Activated T-cell treated with anti-CD3 and anti-CD28 coated beads for 1 hour (primary cell): ENCODE results near the gene CBR3.
"Not testable (repeated sequence)": the region's sequence is repeated elsewhere in the genome, so short reads cannot be mapped to it uniquely, and the experiment has no call there.

Experiments
- DNase-seq: peaks from one replicate; pipeline ENCODE4 v3.0.0-alpha.2; 2020; ENCODE audit warnings: low read depth

Gene CBR3

DNA sequence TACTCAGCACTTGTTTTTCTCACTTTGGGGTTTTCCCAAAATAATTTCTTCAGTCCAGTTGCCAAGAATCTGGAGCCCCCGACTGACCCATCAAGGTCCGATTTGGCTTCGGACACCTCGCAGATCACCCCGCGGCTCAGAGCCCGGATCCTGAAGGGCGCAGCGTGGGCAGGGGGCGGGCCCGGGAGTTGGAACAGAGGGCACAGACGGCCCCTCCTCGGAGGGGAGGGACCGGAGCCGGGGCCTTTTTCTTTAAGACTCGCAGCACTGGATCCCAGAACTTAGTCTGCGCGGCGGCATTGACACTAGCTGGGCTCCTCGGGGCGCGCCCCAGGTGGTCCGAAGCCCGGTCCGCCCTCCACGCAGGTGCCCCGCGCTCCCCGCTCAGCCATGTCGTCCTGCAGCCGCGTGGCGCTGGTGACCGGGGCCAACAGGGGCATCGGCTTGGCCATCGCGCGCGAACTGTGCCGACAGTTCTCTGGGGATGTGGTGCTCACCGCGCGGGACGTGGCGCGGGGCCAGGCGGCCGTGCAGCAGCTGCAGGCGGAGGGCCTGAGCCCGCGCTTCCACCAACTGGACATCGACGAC is at the start of gene CBR3:
TSS of gene CBR3 (plus strand) at position 277 of the 588 bp plus-strand sequence. CDS start at position 391, 114 bp downstream.
- DNase-seq: peak; percentile 33

DNA sequence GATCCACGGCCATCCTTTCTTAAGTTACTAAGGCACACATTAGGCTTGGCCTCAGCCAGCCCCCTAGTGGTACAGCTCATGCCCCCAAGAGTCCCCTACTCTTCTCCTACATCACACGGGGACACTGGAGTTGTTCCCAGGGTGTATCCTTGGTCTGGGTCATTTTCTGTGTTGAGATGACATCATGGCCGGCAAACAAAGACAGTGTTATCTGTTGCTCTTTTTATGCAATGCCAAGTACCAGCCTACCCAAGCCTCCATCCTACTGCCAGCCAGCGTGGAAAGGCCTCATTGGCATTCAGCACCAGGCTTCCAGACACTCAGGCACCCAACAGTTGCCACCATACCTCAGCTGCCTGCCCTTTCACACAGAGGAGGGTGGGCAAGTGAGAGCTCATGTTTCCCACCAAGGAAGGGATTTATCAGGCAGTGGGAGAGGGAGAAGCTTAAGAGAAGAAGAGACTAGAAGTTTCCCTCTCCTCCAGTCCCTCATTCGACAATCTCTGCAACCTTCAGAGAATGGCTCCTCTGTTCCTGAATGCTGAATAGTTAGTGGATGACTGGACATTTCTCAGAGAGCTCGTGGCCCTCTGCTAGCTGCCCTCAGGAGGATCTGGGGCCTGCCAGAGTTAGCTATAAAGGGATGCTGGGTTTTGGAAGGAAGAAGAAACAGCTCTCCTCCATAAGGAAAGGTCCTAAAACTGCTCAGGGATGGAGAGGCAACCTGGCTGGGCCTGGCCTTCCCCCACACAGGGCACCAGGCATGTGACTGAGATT is 47.3 kb upstream of the CBR3 start:
- no peak for DNase-seq

DNA sequence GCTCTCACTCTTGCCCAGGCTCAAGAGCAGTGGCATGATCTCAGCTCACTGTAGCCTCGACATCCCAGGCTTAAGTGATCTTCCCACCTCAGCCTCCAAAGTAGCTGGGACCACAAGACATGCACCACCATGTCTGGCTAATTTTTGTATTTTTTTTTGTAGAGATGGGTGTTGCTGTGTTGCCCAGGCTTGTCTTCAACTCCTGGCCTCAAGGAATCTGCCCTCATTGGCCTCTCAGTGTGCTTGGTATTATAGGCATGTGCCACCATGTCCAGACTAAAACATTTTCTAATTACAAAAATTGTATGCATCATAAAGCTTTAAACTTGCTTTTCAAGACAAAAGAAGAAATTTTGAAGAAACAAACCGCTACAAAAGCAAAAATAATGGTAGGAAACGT is 44.9 kb upstream of the CBR3 start:
- no peak for DNase-seq

DNA sequence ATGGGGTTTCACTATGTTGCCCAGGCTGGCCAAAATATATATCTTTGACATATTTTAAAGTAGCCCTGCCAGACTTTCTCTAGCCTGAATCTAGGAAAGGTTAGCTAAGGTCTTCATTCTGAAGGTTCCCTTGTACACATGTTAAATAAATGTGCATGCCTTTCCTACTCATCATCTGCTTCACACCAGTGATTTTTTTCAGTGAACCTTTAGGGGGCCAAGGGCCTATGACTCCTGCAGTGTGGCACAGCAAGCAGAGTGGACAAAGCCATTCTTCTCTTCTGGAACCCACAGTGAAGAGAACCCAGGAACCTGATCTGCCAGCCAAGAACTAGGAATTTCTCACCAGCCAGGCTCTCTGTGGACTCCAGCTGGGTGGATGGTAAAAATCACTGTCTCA is 42.2 kb upstream of the CBR3 start:
- no peak for DNase-seq

DNA sequence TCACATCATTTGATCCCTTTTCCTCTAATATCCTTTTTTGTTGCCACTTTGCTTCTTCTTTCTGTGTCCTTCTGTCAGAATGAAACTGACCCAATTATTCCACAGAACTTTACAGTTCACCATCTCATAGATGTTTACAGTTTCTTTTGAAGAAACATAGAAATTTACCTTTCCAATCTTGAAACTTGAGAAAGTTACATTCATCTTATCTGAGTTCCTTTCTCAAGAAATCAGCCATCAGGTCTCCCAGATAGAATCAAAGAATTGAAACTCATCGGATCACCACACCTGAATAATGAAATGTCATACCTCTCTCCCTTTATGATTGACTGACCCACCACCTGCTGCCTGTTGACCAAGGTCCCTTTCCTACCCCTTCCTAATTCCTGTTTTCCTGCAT is 41.4 kb upstream of the CBR3 start:
- DNase-seq: no peak

DNA sequence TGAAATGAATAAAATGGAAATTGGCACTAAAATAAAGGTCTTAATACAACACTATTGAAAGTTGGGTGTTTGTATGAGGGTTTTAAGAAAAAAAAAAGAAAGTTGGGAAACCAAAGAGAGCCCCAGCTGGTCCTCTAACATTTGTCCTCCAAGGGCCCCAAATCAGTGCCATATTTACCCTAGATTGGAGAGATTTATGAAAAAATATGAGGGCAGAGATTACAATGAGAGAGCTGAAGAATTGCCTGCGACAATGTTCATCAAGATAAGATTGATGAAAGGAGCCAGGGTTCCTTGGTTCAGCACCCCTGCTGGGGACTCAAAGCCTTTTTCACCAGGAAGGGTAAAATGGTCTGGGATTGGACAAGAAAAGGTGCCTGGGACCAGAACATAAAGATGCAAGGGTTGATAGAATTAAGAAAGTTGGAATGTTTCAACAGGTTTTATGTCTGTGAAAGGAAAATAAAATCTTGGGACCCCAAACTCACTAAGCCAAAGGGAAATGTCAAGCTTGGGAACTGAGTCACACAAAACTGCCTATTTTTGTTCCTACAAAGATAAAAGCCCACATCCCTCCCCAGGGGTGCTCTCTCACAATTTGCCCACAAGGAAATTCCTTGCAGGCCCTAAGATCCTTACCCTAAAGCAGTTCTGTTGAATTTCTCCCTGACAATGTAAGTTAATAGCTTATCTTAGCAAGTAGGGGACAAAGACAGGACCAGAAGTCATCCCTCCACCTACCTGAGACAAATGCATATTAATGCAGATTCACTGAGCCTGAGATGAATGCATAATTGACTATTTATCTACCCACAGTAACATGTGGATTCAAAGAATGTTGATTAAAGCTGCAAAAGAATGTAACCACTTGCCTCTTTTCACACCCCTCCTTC is 38.2 kb upstream of the CBR3 start:
- no peak for DNase-seq

DNA sequence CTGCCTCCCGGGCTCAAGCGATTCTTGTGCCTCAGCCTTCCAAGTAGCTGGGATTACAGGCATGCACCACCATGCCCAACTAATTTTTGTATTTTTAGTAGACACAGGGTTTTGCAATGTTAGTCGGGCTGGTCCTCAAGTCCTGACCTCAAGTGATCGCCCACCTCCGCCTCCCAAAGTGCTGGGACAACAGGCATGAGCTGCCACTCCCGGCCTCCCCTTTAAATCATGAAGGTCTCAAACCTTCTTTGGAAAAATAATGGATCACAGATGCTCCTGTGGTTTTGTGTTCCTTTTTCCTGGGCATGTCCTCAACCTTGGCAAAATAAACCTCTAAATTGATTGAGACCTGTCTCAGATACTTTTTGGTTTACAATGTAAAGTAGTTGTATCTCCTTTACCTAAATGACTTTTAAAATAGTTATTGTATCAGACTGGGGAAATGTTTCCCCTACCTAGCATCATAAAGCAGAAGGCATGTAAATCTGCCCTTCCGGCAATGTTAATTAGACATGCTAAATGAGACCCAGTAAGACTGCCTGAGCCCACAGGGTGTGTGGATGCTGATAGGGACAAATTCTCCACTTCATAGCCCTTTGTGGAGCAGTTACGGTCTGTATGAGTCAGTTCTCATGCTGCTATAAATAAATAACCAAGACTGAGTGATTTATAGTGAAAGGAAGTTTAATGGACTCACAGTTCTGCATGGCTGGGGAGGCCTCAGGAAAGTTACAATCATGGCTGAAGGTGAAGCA is 37.3 kb upstream of the CBR3 start:
- DNase-seq: no peak

DNA sequence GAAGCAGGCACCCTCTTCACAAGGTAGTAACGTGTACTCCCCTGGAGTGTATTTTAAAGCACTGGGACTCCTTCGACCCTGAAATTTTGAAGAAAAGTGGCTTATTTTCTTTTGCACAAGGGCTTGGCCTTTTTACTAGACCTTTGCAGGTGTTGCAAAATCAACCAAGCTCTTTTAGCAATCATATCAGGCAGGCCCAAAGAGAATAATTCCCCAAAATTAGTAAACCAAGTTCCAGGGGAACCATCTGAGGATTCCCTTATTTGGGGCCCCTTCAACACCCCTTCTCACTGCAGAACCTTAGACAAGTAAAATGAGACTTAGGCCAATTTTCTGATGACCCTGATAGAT is 36.7 kb upstream of the CBR3 start:
- DNase-seq: no peak

DNA sequence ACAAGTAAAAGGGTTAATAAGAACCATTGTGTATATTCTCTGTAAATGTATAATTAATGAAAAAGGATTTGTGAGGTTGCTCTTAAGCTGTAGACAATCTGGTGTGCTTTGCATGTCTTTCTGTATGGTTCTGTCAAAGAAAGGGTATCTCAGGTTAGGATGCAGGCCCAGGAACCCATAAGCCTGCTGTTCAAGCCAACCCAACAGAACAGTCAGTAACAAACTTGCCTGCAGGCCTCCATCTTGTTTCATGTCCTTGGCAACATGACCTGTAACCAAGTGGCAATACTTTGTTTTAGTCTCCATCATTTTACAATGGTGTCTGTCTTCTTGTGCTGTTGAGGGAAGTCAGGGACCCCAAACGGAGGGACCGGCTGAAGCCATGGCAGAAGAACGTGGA is 35.9 kb upstream of the CBR3 start:
- no peak for DNase-seq

DNA sequence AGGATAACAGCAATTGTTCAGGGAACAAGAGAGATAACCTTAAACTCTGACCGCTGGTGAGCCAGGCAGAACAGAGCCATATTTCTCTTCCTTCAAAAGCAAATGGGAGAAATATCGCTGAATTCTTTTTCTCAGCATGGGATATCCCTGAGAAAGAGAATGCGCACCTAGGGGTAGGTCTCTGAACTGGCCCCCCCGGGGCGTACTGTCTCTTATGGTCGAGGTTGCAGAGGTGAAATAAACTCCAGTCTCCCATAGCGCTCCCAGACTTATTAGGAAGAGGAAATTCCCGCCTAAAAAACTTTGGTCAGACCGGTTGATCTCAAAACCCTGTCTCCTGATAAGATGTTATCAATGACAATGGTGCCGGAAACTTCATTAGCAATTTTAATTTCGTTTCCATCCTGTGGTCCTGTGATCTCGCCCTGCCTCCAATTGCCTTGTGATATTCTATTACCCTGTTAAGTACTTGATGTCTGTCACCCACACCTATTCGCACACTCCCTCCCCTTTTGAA is 35.1 kb upstream of the CBR3 start:
- not testable (repeated sequence) for DNase-seq

DNA sequence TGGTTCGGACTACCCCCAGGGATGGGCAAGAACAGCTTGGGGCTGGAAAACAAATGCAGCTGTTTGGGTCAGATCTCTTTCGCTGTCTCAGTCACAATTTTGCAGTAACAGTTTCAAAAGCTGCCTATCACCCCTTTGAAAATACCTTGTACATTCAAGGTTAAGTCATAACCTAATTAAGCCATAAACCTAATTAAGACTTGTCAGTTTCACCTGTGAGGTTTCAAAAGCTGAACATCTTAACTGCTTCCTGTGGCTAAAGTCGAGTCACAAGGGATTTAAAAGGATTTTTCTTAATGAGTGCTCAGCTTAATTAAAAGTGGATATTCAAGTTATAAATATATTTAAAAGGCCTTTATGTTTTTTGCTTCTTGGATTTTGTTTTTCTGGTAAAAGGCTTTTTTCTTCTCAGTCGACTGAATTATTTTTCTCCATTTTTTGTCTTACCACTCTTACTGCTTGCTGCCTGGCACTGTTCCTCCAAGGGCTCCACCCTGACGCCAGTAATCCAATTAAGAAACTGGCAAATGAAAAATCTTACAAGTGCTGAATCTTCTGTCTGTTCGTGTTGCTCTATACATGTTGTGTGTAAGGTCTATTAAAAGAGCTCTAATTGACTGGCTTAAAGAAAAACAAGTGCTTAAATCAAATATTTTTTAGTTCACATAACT is 33.8 kb upstream of the CBR3 start:
- no peak for DNase-seq

DNA sequence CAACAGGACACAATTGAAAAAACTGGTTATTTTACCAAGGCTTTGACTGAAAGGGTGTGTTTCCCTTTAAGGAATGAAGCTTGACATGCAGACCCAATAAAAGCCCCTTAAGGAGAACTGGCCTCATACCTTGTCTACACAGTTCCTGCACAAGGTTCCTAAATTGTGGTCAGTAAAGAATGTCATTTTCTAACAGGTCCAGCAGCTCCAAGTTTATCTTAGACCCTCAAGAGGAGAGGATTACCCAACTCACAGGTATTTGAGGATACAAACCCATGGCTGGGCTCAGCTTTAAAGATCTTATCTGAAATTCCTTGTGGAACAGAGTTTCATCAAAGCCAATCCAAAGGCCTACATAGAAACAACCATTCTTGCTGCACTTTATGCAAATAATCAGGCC is 31.4 kb upstream of the CBR3 start:
- DNase-seq: no peak

DNA sequence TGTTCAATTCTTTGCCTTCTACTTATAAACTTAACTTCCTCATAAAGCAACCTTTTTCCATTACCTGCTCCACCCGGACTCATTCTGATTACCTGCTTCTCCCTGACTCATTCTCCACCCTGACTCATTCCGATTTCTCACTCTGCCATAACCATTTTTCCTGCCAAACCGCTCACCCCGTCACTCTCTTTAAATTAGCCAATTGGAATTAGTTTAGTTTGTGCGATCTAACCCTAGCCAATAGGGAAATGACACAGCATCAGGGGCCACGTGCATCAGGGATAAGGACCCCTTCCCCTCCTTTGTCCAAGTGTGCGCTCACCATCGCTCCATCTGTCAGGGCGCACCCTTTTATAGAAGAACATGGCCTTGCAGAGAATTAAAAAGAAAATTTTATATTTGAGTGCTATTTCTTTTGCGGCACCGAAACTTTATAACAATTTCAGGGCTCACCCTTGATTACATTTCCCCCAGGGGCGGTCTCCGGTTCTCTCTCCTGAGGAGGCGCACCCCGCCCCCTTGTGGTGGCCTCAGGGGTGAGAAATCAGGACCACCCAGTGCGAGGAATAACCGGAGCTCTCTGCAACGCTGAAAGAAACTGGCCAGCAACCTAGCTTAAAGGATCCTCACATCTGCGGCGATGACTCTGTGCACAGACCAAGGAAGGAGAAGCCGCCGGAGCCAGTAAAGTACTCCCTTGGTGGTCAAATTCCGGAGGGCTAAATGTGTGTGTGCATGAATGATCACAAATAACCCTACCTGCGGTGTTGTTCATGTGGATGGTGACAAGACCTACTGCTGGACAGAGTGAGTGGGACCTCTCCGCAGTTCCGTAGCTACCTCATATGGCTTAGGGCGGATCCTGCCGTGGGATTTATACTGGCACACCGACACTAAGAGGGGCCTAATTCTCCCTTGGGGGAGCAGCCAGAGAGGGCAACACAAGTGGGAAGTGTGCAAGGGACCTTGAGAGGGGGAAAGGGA is 30.3 kb upstream of the CBR3 start:
- peak; percentile 58 for DNase-seq

DNA sequence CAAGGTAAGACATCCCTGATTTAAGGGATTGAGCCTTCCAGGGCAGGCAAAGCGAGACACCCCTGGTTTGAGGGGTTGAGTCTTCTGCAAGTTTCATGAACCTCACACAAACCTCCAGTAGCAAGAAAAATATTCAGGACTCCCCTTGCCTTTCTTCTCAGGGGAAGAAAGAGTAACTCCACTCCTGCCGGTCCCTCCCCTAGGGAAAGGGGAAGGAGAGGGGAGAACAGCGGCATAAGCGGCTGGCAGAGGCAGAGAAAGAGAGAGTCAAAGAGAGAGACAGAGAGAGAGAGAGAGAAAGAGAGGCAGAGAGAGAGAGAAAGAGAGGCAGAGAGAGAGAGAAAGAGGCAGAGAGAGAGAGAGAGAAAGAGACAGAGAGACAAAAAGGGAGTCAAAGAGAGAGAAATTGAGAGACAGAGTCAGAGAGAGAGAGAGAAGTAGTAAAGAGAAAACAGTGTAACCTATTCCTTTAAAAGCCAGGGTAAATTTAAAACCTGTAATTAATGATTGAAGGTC is 29.5 kb upstream of the CBR3 start:
- DNase-seq: no peak

DNA sequence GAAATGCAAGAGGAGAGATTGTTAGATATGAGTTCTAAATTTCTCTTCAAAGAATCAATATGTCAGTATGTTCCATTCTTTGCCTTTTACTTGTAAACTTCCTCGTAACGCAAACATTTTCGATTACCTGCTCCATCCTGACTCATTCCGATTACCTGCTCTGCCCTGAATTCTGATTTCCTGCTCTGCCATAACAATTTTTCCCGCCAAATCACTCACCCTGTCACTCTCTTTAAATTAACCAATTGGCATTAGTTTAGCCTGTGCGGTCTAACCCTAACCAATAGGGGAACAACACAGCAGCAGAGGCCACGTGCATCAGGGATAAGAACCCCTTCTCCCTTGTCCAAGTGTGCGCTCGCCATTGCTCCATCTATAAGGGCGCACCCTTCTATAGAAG is 25.0 kb upstream of the CBR3 start:
- DNase-seq: no peak

DNA sequence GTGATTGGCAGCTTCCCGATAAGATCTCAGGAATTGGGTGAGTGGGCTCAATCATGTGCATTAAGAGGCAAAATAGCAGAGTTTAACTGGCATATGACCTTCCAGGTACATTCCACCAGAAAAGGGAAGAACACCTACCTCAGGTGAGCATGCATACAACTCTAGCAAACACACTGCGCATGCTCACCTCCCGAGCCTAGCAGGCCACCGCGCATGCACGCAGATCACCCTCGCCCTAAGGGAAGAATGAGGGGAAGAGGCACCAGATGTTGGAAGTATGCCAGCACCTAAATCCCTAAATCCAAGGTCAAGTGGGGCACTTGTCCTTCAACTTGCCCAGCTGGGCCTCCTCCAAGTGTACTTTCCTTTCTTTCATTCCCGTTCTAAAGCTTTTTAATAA is 23.6 kb upstream of the CBR3 start:
- DNase-seq: no peak

DNA sequence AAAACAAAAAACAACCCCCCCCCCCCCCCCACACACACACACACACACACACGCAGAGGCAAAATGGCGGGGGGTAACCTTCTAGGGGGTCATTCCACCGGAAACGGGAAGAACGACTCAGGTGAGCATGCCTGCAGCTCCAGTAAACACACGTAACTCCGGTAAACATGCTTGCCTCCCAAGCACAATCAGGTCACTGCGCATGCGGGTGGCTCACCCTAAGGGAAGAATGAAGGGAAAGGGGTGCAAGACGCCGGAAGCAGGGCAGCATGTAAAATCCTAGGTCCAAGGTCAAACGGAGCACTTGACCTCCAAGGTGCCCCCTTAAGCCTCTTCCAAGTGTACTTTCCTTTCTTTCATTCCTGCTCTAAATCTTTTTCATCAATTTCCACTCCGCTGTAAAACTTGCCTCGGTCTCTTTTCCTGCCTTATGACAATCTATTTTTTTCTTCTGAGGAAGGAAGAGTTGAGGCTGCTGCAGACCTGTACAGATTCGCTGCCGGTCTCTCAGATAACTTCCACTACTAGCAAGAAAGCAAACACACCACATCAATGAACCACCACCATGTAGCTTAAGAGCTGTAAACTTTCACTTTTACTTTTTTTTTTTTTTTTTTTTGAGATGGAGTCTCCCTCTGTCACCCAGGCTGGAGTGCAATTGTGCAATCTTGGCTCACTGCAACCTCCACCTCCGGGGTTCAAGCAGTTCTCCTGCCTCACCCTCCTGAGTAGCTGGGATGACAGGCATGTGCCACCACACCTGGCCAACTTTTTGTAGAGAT is 21.0 kb upstream of the CBR3 start:
- peak; percentile 39 for DNase-seq

DNA sequence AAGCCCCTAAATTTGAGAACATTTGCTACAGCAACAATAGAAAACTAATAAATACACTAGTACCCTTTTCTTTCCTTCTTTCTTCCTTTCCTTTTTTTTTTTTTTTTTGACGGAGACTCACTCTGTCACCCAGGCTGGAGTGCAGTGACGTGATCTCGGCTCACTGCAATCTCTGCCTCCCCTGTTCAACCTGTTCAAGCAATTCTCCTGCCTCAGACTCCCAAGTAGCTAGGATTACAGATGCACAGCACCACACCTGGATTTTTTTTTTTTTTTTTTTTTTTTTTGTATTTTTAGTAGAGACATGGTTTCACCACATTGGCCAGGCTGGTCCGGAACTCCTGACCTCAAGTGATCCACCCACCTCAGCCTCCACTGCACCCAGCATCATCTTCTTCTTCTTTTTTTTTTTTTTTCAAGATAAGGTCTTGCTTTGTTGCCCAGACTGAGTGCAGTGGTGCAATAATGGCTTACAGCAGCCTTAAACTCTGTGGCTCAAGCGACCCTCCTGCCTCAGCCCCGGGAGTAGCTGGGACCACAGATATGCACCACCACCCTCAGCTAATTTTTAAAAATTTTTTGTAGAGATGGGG is 19.6 kb upstream of the CBR3 start:
- no peak for DNase-seq

DNA sequence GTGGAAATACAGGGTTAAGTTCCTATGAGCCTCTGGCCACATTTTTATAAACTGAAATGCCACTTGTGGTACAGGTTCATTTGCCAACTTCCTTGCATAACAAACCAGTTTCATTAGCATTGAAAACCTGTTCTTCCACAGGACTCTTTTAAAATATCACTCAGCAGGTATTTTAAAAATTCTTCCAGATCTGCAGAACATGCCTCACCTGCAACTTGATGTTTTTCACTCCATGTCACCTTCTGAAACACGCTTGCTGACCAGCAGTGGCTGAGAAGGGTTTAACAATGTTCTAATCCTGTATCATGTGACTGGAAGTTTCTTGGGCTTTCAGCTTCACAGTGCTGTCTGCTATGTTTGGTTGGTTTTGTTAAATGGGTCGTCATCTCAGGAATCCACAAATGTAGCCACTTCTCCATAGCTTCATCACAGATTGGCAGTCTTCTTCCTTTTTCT is 17.6 kb upstream of the CBR3 start:
- DNase-seq: no peak
